ENCODE measurements around the gene KCNQ1.

Gene KCNQ1

GRCh38 chr11:2515401-2516275 lies 70.8 kb downstream of the KCNQ1 start:
- DNase-seq = peak; percentile 2

GRCh38 chr11:2516276-2517015 lies 71.6 kb downstream of the KCNQ1 start:
- DNase-seq = no peak

- DNase-seq = no peak
Measured at GRCh38 chr11:2517016-2517385, 72.2 kb downstream of the KCNQ1 start.

GRCh38 chr11:2517386-2518064 lies 72.7 kb downstream of the KCNQ1 start:
- DNase-seq = peak; percentile 1

GRCh38 chr11:2518111-2518982 lies 73.5 kb downstream of the KCNQ1 start:
- DNase-seq = peak; percentile 1

GRCh38 chr11:2518983-2519340 lies 74.2 kb downstream of the KCNQ1 start:
- DNase-seq = no peak

GRCh38 chr11:2519517-2519861 lies 74.7 kb downstream of the KCNQ1 start:
- DNase-seq = no peak

- peak; percentile 1 for DNase-seq
Measured at GRCh38 chr11:2519862-2520735, 75.3 kb downstream of the KCNQ1 start.

GRCh38 chr11:2520736-2521035 lies 75.9 kb downstream of the KCNQ1 start:
- no peak for DNase-seq

- peak; percentile 1 for DNase-seq
Measured at GRCh38 chr11:2521081-2521732, 76.4 kb downstream of the KCNQ1 start.

- DNase-seq = no peak
Measured at GRCh38 chr11:2521733-2522630, 77.2 kb downstream of the KCNQ1 start.

- no peak for DNase-seq
Measured at GRCh38 chr11:2522631-2523255, 77.9 kb downstream of the KCNQ1 start.

- peak; percentile 1 for DNase-seq
Measured at GRCh38 chr11:2523821-2524391, 79.1 kb downstream of the KCNQ1 start.

GRCh38 chr11:2524446-2525165 lies 79.8 kb downstream of the KCNQ1 start:
- DNase-seq = no peak

- DNase-seq = no peak
Measured at GRCh38 chr11:2525166-2525861, 80.5 kb downstream of the KCNQ1 start.

- no peak for DNase-seq
Measured at GRCh38 chr11:2525941-2526807, 81.4 kb downstream of the KCNQ1 start.

GRCh38 chr11:2526808-2527381 lies 82.1 kb downstream of the KCNQ1 start:
- peak; percentile 12 for DNase-seq

All from stimulated activated CD4-positive, alpha-beta T cell treated with anti-CD3 and anti-CD28 coated beads, Interleukin-4, amount 100 ng/mL, for 24 hours (primary cell).